ENCODE results near the gene SPSB2. TPM values are rescaled to one million over a fixed set of nuclear protein-coding genes. Genes with fewer than 3 reads are reported as not detected.

SPSB2 gene
- total and polyA plus RNA-seq, 2 donors (not counting 1 experiment from before 2014, with no cell fraction given): 9.4 to 16.0 TPM

GRCh38 chr12:6884539-6884938 lies 11.4 kb upstream of the SPSB2 start:
- ATAC-seq (ENCODE audit: low read depth): no peak
- Mint-ChIP-seq H3K27ac (no peak overlapping the region), H3K27me3 (no peaks in the 10 kb centered on the region), H3K4me3 (no peak overlapping the region), H3K4me1 (no peaks in the 10 kb centered on the region), H3K9me3 (ENCODE audit: insufficient read depth) (no peaks in the 10 kb centered on the region)
- H3K4me1 ChIP-seq (ENCODE audit: control insufficient read depth in 2 of 2, insufficient read depth in 2 of 2, low read length in 2 of 2): no peaks in the 10 kb centered on the region
- POLR2A ChIA-PET: no interaction called here
- WGBS (ENCODE audit: insufficient coverage): 94% methylated on average over 14 of the region's 22 CpGs
- no peak overlapping the region for H3K9ac ChIP-seq (ENCODE audit: low read length)
- H3K9me3 ChIP-seq (ENCODE audit: control extremely low read depth in 1 of 3, control insufficient read depth in 2 of 3, insufficient read depth in 1 of 3, low read length in 2 of 3): no peaks in the 10 kb centered on the region
- CTCF ChIA-PET: interaction anchor here (0.7 to 1.6 kb wide), 3 partner anchors 11 to 119 kb away, joined by 3 to 4 read pairs (median 3); partner anchors contain the start of gene SPSB2
- intact Hi-C loops (cut with micrococcal nuclease): no loop called here
- no peak overlapping the region for H3K27ac ChIP-seq (ENCODE audit: low read length in 2 of 2)
- no peak overlapping the region for H2AFZ ChIP-seq (ENCODE audit: insufficient read depth, low read depth, low read length, poor library complexity, severe bottlenecking)
- no peak overlapping the region for H3K4me3 ChIP-seq (ENCODE audit: control extremely low read depth in 1 of 5, extremely low read depth in 1 of 5, insufficient read depth in 1 of 5, low read depth in 2 of 5, low read length in 4 of 5)
- no peaks in the 10 kb centered on the region for H4K20me1 ChIP-seq (ENCODE audit: control insufficient read depth, insufficient read depth, low read length, poor library complexity, severe bottlenecking)
- no peaks in the 10 kb centered on the region for H3K79me2 ChIP-seq (ENCODE audit: control insufficient read depth, insufficient read depth, low read length)
- no peaks in the 10 kb centered on the region for H3K27me3 ChIP-seq (replicated peaks in 1 of 4; ENCODE audit: control extremely low read depth in 1 of 4, control insufficient read depth in 3 of 4, insufficient read depth in 4 of 4, low read length in 3 of 4)
- no peak for DNase-seq
- peaks cover 0 to 5% of the 10 kb centered on the region in 2 experiments for H3K36me3 ChIP-seq (replicated peaks in 1 of 2; ENCODE audit: control extremely low read depth in 1 of 2, control insufficient read depth in 1 of 2, extremely low read depth in 1 of 2, insufficient read depth in 2 of 2, low read length in 1 of 2)
- H3K4me2 ChIP-seq (replicated peaks; ENCODE audit: low read depth, low read length, poor library complexity, severe bottlenecking): no peak overlapping the region
- TF ChIP-seq CTCF (IDR thresholded peaks at IDR 0.05): no peak
- TF ChIP-seq EZH2 (IDR thresholded peaks at IDR 0.05; ENCODE audit: borderline replicate concordance, insufficient read depth, low read depth, low read length, poor library complexity, severe bottlenecking): no peak

- peaks cover 0 to 5% of the 10 kb centered on the region in 2 experiments for H3K36me3 ChIP-seq (replicated peaks in 1 of 2; ENCODE audit: control extremely low read depth in 1 of 2, control insufficient read depth in 1 of 2, extremely low read depth in 1 of 2, insufficient read depth in 2 of 2, low read length in 1 of 2)
- no peaks in the 10 kb centered on the region for H3K27me3 Mint-ChIP-seq
- H3K9ac ChIP-seq (ENCODE audit: low read length): no peak overlapping the region
- no peak overlapping the region for H3K4me2 ChIP-seq (replicated peaks; ENCODE audit: low read depth, low read length, poor library complexity, severe bottlenecking)
- DNase-seq: no peak
- no peaks in the 10 kb centered on the region for H3K9me3 Mint-ChIP-seq (ENCODE audit: insufficient read depth)
- no peak for ATAC-seq (ENCODE audit: low read depth)
- no peaks in the 10 kb centered on the region for H4K20me1 ChIP-seq (ENCODE audit: control insufficient read depth, insufficient read depth, low read length, poor library complexity, severe bottlenecking)
- ChIA-PET CTCF (interaction anchor here (1.6 kb wide), 1 partner anchor 11 kb away, joined by 4 read pairs; the partner anchor contains the start of gene SPSB2), POLR2A (no interaction called here)
- no peak overlapping the region for H2AFZ ChIP-seq (ENCODE audit: insufficient read depth, low read depth, low read length, poor library complexity, severe bottlenecking)
- intact Hi-C loops (cut with micrococcal nuclease): no loop called here
- no peaks in the 10 kb centered on the region for H3K27me3 ChIP-seq (replicated peaks in 1 of 4; ENCODE audit: control extremely low read depth in 1 of 4, control insufficient read depth in 3 of 4, insufficient read depth in 4 of 4, low read length in 3 of 4)
- 97% methylated on average over 11 of the region's 11 CpGs for WGBS (ENCODE audit: insufficient coverage)
- no peak for TF ChIP-seq EZH2 (IDR thresholded peaks at IDR 0.05; ENCODE audit: borderline replicate concordance, insufficient read depth, low read depth, low read length, poor library complexity, severe bottlenecking)
- no peaks in the 10 kb centered on the region for H3K4me1 ChIP-seq (ENCODE audit: control insufficient read depth in 2 of 2, insufficient read depth in 2 of 2, low read length in 2 of 2)
- no peaks in the 10 kb centered on the region for H3K9me3 ChIP-seq (ENCODE audit: control extremely low read depth in 1 of 3, control insufficient read depth in 2 of 3, insufficient read depth in 1 of 3, low read length in 2 of 3)
- H3K4me1 Mint-ChIP-seq: no peaks in the 10 kb centered on the region
- no peaks in the 10 kb centered on the region for H3K79me2 ChIP-seq (ENCODE audit: control insufficient read depth, insufficient read depth, low read length)
- H3K4me3 Mint-ChIP-seq: no peak overlapping the region
- no peak overlapping the region for H3K27ac ChIP-seq (ENCODE audit: low read length in 2 of 2)
- H3K4me3 ChIP-seq (ENCODE audit: control extremely low read depth in 1 of 5, extremely low read depth in 1 of 5, insufficient read depth in 1 of 5, low read depth in 2 of 5, low read length in 4 of 5): no peak overlapping the region
- H3K27ac Mint-ChIP-seq: no peak overlapping the region
Observed at GRCh38 chr12:6883683-6884082, 10.6 kb upstream of the SPSB2 start.

All from B cell (primary cell).